GM19463 (cell line): ENCODE results near the gene PDE4D.
A peak's percentile ranks its signal among the peaks of the same experiment; 100 is the strongest.

Experiments used
- ATAC-seq: cut with Tn5 transposase; IDR thresholded peaks from one replicate; pipeline ENCODE4 v1.9.1; 2021; ENCODE audit warnings: mild to moderate bottlenecking, moderate library complexity; ENCODE audit not compliant: unreplicated experiment

PDE4D gene

GRCh38 chr5:59169081-59169767 is 724.3 kb downstream of the PDE4D start:
- ATAC-seq = no peak

- no peak for ATAC-seq
Observed at GRCh38 chr5:59168067-59168466, 725.5 kb downstream of the PDE4D start.

GRCh38 chr5:59164041-59164830 is 729.3 kb downstream of the PDE4D start:
- no peak for ATAC-seq

GRCh38 chr5:59161221-59162105 is 732.1 kb downstream of the PDE4D start:
- ATAC-seq = no peak

GRCh38 chr5:59158637-59159391 is 734.7 kb downstream of the PDE4D start:
- no peak for ATAC-seq

- no peak for ATAC-seq
Observed at GRCh38 chr5:59158165-59158564, 735.4 kb downstream of the PDE4D start.

- no peak for ATAC-seq
Observed at GRCh38 chr5:59157068-59157467, 736.5 kb downstream of the PDE4D start.

GRCh38 chr5:59152701-59153245 is 740.8 kb downstream of the PDE4D start:
- no peak for ATAC-seq

GRCh38 chr5:59151162-59151889 is 742.2 kb downstream of the PDE4D start:
- ATAC-seq = no peak

GRCh38 chr5:59149827-59150226 is 743.7 kb downstream of the PDE4D start:
- no peak for ATAC-seq

GRCh38 chr5:59149271-59149670 is 744.3 kb downstream of the PDE4D start:
- ATAC-seq = no peak

- no peak for ATAC-seq
Observed at GRCh38 chr5:59146729-59147128, 746.8 kb downstream of the PDE4D start.

- peak; percentile 91 for ATAC-seq
Observed at GRCh38 chr5:59143926-59144333, 749.6 kb downstream of the PDE4D start.

GRCh38 chr5:59142927-59143326 is 750.6 kb downstream of the PDE4D start:
- no peak for ATAC-seq

- no peak for ATAC-seq
Observed at GRCh38 chr5:59142138-59142537, 751.4 kb downstream of the PDE4D start.

- ATAC-seq = no peak
Observed at GRCh38 chr5:59140133-59140532, 753.4 kb downstream of the PDE4D start.

GRCh38 chr5:59139695-59140094 is 753.8 kb downstream of the PDE4D start:
- no peak for ATAC-seq

- ATAC-seq = no peak
Observed at GRCh38 chr5:59138509-59138908, 755.0 kb downstream of the PDE4D start.

GRCh38 chr5:59137846-59138245 is 755.7 kb downstream of the PDE4D start:
- no peak for ATAC-seq

- no peak for ATAC-seq
Observed at GRCh38 chr5:59136549-59136948, 757.0 kb downstream of the PDE4D start.
